Brain microvascular endothelial cell (primary cell): Measurements from ENCODE around the gene CHPF.

ENCODE experiments used
- DNase-seq: peaks from one replicate; pipeline ENCODE4 v3.0.0-alpha.2; 2020
- H3K27ac ChIP-seq: fragments of 250-450 bp; sonication (Bioruptor Pico); 2 replicates; pipeline ENCODE4 v1.5.1; 2020; ENCODE audit warnings: mild to moderate bottlenecking, moderate library complexity
- H3K27me3 ChIP-seq: fragments of 250-450 bp; sonication (Bioruptor Pico); replicated peaks from 2 replicates; pipeline ENCODE4 v1.5.1; 2020; ENCODE audit warnings: mild to moderate bottlenecking
- H3K36me3 ChIP-seq: fragments of 250-450 bp; sonication (Bioruptor Pico); replicated peaks from 2 replicates; pipeline ENCODE4 v1.5.1; 2020; ENCODE audit warnings: mild to moderate bottlenecking
- H3K4me3 ChIP-seq: 2 replicates; pipeline ENCODE4 v1.5.1; 2011; ENCODE audit warnings: low read depth, mild to moderate bottlenecking, control low read depth, low read length, moderate library complexity
- in situ Hi-C: cut with HindIII; loops from 2 replicates; pipeline ENCODE4 v1.10.0; 2017; ENCODE audit warnings: low sequenced_read_pairs, low pct_ligation_motif_present
- TF ChIP-seq, protein P1 (sequence below): IDR thresholded peaks from 2 replicates; pipeline ENCODE4 v1.5.1; 2011; ENCODE audit warnings: low read depth, mild to moderate bottlenecking, moderate library complexity, low read length, control low read depth, inconsistent platforms; ENCODE audit errors: missing control alignments

CHPF gene

DNA sequence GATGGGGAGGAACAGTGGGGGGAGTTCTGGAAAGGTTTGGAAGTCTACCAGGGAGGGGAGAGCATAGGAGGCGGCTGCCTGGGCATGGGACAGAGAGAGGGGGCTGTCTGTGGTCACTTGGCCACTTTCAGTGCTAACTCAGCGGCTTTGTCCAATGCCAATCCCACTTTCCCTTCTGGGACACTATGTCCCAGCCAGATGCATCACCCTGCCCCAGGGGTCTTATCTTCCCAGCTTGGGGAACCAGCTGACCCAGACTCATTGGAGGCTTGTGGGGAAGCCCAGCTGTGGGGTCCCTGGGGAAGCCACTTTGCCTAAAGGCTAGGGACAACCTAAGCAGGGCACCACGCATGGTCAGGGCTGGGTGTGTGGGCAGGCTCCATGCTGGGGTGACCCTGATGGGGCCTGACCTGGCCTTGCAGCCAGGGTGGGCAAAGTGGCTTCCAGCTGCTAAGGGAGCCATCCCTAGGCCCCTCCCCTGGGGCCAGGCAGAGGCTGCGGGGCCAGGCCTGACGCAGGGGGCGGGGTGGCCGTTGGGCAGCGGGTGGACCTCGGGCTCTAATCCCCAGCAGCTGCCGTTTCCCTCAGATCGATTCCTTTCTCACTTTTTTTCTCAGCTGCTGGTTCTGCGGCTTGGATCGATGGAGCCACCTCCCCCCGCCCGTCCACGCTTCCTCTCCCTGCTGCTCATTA is 30.9 kb downstream of the CHPF start:
- DNase-seq, result no peak
- TF ChIP-seq, protein P1, sequence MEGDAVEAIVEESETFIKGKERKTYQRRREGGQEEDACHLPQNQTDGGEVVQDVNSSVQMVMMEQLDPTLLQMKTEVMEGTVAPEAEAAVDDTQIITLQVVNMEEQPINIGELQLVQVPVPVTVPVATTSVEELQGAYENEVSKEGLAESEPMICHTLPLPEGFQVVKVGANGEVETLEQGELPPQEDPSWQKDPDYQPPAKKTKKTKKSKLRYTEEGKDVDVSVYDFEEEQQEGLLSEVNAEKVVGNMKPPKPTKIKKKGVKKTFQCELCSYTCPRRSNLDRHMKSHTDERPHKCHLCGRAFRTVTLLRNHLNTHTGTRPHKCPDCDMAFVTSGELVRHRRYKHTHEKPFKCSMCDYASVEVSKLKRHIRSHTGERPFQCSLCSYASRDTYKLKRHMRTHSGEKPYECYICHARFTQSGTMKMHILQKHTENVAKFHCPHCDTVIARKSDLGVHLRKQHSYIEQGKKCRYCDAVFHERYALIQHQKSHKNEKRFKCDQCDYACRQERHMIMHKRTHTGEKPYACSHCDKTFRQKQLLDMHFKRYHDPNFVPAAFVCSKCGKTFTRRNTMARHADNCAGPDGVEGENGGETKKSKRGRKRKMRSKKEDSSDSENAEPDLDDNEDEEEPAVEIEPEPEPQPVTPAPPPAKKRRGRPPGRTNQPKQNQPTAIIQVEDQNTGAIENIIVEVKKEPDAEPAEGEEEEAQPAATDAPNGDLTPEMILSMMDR, result no peak
- Histone ChIP-seq H3K36me3 (no peaks in the 10 kb centered on the region), H3K27me3 (peaks cover 64% of the 10 kb centered on the region), H3K27ac (no peak overlapping the region), H3K4me3 (no peak overlapping the region)
- in situ Hi-C loops, result no loop called here

DNA sequence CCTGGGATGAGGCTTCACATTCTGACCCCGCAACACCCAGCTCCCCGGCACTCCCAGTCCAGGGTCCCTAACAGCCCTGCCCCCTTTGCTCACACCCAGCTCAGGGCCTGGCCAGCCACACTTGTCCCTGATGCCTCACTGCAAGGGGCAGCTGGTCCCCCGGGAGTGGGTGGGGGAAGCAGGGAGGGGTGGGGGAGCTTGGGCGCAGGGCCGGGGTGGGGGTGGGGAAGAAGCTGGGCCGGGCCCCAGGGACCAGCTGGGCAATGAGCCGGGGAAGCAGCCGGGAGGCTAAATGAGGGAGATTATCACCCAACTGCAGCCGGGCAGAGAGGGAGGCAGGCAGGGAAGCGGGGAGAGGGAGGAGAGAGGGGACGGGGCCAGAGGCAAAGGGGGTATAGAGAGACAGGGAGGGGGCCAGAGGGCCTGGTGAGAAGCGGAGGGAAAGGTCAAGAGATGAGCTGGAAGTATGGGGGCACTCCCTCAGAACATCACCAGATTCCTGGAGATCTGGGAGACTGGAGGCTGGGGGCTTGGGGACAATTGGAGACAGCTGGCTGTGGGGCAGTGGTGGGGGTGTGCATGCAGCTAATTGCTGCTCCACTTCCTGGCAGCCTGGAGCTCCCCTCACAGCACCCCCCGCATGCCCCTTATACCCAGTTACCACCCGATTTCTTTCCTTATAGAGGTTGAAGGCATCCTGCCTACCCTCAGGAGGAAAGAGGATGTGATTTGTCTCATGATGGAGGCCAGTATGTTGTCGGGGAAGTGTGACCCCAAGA is 31.9 kb downstream of the CHPF start:
- no peak overlapping the region for H3K27ac ChIP-seq
- no peak overlapping the region for H3K4me3 ChIP-seq
- in situ Hi-C loops, result no loop called here
- DNase-seq, result no peak
- TF ChIP-seq, protein P1, result no peak
- peaks cover 59% of the 10 kb centered on the region for H3K27me3 ChIP-seq
- H3K36me3 ChIP-seq, result no peaks in the 10 kb centered on the region

DNA sequence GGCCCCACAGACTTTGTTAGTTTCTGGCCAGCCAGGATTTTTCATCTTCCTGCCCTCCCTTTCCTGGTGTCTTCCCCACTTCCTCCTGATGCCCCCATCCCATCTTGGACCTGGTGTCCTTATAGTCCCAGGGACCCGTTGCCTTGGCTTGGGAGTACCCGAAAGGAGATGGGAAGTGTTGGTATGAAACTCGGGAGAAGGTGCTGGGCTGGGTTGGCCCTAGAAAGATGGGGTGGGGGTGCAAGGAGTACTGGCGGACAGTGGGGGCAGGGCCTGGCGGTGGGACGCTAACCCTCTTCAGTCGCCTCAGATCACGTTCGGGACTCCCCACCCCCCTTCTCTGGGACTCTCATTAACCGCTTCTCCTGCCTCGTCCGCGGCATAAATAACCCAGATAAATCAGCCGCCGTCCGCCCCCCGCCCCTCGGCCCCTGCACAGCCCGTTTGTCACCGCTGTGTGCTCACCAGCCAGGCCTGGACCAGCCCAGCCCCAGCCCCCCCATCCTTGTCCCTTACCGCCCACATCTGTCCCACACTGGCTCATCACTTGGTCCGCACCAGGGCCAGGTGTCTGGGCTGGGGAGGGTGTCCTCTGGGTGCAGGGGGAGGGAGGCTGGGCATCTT is 33.0 kb downstream of the CHPF start:
- peaks cover 51% of the 10 kb centered on the region for H3K27me3 ChIP-seq
- DNase-seq, result no peak
- TF ChIP-seq, protein P1, result no peak
- H3K27ac ChIP-seq, result no peak overlapping the region
- H3K4me3 ChIP-seq, result no peak overlapping the region
- in situ Hi-C loops, result no loop called here
- H3K36me3 ChIP-seq, result peaks cover 8% of the 10 kb centered on the region

DNA sequence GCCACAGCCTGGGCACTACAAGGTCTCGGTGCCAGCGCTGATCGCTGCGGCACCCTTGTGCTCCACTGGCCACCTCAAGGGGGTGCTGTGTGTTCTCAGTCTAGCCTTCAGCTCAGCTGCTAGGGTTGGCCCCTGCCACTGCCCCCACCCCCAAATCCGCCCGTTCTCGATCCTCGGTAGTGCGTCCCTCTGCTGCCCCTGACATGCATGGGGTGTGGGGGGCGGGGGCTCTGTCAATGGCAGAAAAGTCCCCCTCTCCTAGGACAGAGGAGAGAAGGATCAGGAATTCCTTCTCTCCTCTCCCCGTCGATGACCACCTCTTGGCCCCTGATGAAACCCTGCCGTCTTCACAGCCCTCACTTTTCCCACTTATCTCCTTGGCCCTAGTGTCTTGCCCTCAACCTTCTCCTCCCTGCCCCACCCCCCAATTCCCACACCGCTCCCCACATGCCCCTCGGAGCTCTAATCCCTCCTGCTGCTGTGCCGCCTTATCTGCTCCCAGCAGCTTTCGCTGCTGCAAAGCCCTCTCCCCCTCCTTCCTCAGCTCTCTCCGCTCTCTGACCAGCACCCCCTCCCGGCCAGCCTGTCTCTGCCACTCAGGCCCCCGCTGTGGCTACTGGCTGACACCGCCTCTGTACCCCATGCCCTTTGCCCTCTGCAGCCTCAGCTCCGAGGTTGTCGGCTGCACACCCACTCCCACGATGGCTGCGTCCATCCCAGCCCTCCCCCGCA is 33.7 kb downstream of the CHPF start:
- Histone ChIP-seq H3K4me3 (peak overlapping the region; percentile 26), H3K36me3 (peaks cover 12% of the 10 kb centered on the region), H3K27me3 (peaks cover 44% of the 10 kb centered on the region), H3K27ac (no peak overlapping the region)
- in situ Hi-C loops, result no loop called here
- peak; percentile 33 for DNase-seq
- TF ChIP-seq, protein P1, result peak; percentile 91

DNA sequence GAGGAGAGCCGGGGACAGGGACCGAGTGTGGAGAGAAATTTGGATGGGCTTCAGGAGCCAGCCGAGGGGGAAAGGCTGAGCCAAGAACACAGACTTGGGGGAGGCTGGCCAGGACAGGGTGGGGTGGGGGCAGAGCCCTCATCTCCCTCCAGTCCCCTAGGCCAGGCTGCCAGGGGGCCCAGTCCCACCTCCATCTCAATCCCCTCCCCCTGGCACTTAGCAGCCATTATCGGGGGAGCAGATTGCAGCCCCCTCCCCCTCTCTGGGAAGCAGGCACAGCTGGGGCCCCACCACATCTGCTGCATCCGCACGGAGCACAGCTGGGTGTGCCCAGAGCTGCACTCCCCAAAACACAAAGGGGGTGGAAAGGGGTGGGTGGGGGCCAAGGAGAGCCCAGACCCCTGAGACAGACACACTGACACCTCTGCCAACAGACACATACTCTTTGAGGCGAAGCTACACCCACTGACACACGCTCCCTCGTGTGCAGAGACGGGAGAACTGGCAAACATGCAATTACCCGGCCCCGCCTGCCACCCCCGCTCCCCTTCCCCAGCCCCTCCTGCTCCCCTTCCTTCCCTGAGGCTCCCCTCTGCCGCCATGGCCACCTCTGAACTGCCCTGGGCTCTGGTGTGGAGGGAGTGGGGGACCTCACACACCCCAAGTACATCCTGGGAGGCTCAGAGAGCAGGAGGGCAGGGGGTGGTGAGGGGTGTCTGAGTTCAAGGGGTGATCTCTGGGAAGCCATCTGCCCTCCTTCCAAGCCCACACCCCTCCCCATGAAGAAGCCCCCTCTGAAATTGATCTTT is 34.4 kb downstream of the CHPF start:
- DNase-seq, result no peak
- in situ Hi-C loops, result no loop called here
- TF ChIP-seq, protein P1, result no peak
- peaks cover 16% of the 10 kb centered on the region for H3K36me3 ChIP-seq
- no peak overlapping the region for H3K27ac ChIP-seq
- H3K4me3 ChIP-seq, result no peak overlapping the region
- H3K27me3 ChIP-seq, result peaks cover 37% of the 10 kb centered on the region
